Activated CD4-positive, alpha-beta T cell treated with anti-CD3 and anti-CD28 coated beads, Interleukin-2, amount 50 U/mL, for 24 hours (primary cell): ENCODE results near the gene ACTR1A.

Experiments
- DNase-seq, 2 donors: peaks; one replicate each; pipeline ENCODE4 v3.0.0-alpha.2; 2020; ENCODE audit warnings: low read depth in 1 of 2, low spot score in 1 of 2

The ACTR1A gene

GRCh38 chr10:102485093-102485784 is 17.3 kb downstream of the ACTR1A start:
- no peak for DNase-seq

- no peak for DNase-seq
Observed at GRCh38 chr10:102484021-102484420, 18.5 kb downstream of the ACTR1A start.

GRCh38 chr10:102480396-102480795 is 22.1 kb downstream of the ACTR1A start:
- DNase-seq, result no peak

- no peak for DNase-seq
Observed at GRCh38 chr10:102479651-102480050, 22.9 kb downstream of the ACTR1A start.

- no peak for DNase-seq
Observed at GRCh38 chr10:102476466-102477141, 25.9 kb downstream of the ACTR1A start.

- DNase-seq, result no peak
Observed at GRCh38 chr10:102475451-102476040, 27.0 kb downstream of the ACTR1A start.

- no peak for DNase-seq
Observed at GRCh38 chr10:102473445-102474331, 28.8 kb downstream of the ACTR1A start.

GRCh38 chr10:102470579-102471546 is 31.6 kb downstream of the ACTR1A start:
- DNase-seq, result no peak

- DNase-seq, result no peak
Observed at GRCh38 chr10:102468683-102469082, 33.8 kb downstream of the ACTR1A start.

GRCh38 chr10:102467971-102468438 is 34.5 kb downstream of the ACTR1A start:
- DNase-seq, result no peak

GRCh38 chr10:102467318-102467717 is 35.2 kb downstream of the ACTR1A start:
- DNase-seq, result no peak

GRCh38 chr10:102465466-102465865 is 37.0 kb downstream of the ACTR1A start:
- DNase-seq, result no peak

GRCh38 chr10:102463983-102464382 is 38.5 kb downstream of the ACTR1A start:
- no peak for DNase-seq

- DNase-seq, result no peak
Observed at GRCh38 chr10:102462512-102463054, 39.9 kb downstream of the ACTR1A start.

- DNase-seq, result peak; percentile 86 to 87
Observed at GRCh38 chr10:102461187-102462054, 41.1 kb downstream of the ACTR1A start.

- no peak for DNase-seq
Observed at GRCh38 chr10:102460836-102461186, 41.7 kb downstream of the ACTR1A start.

- DNase-seq, result no peak
Observed at GRCh38 chr10:102458656-102459055, 43.9 kb downstream of the ACTR1A start.

- DNase-seq, result no peak
Observed at GRCh38 chr10:102457591-102458150, 44.8 kb downstream of the ACTR1A start.
